HCT116 (cell line): Measurements from ENCODE around the gene HLCS. TPM values are rescaled to one million over a fixed set of nuclear protein-coding genes. Genes with fewer than 3 reads are reported as not detected.

ENCODE experiments used
- ATAC-seq: fragments of 200-7000 bp; cut with Tn5 transposase; 2 replicates; pipeline ENCODE4 v1.9.1; 2020; ENCODE audit warnings: mild to moderate bottlenecking, moderate library complexity
- BruUV-seq: library from RNA; stranded (reverse); fragments of 400-500 nt; replicated peaks from 2 replicates; lab custom pipeline; 2021; lab: Mats Ljungman, UMichigan
- CTCF ChIA-PET: fragments of 300-600 bp; sonication (Branson Sonifier 250); formaldehyde crosslinking; loops from one replicate; lab custom pipeline; 2021; ENCODE audit warnings: antibody characterized with exemption; lab: Charles Lee
- POLR2A ChIA-PET: fragments of 300-600, 350-600 bp; sonication (Branson Sonifier 250); formaldehyde crosslinking; loops from one replicate; lab custom pipeline; 2021; ENCODE audit warnings: antibody characterized with exemption; lab: Charles Lee
- RAD21 ChIA-PET, 2 experiments: fragments of 300-600 bp; sonication (Branson Sonifier 250); formaldehyde crosslinking; loops; one replicate each; lab custom pipeline; 2023; ENCODE audit warnings: low total read pairs in 2 of 2; ENCODE audit not compliant: uncharacterized antibody in 2 of 2, unreplicated experiment in 2 of 2, low non-redundant PET in 1 of 2; lab: Charles Lee
- DNase-seq: peaks from one replicate; pipeline ENCODE4 v3.0.0-alpha.2; 2010; ENCODE audit warnings: low read depth, low spot score
- H2AFZ ChIP-seq: fragments of 200-600 bp; shearing (Covaris generic), sonication (generic); 2 replicates; pipeline ENCODE4 v1.6.1; 2017; ENCODE audit warnings: low read depth, mixed run types, mixed read lengths, antibody characterized with exemption, low read length; ENCODE audit not compliant: poor library complexity, severe bottlenecking
- H3K27ac ChIP-seq: 2 replicates; pipeline ENCODE4 v1.5.1; 2012; ENCODE audit warnings: low read depth, low read length
- H3K27me3 ChIP-seq: fragments of 200-600 bp; sonication (generic); 2 replicates; pipeline ENCODE4 v1.6.1; 2016; ENCODE audit warnings: mixed run types, low read length, mixed read lengths; ENCODE audit not compliant: insufficient read depth
- H3K36me3 ChIP-seq, 2 experiments: fragments of 200-500 bp in 1 of 2; fragments of 200-600 bp in 1 of 2; sonication (Bioruptor generic) in 1 of 2; sonication (generic) in 1 of 2; 2 replicates each; pipeline versions ENCODE4 v1.5.1 to v1.6.1; 2014 to 2016; ENCODE audit warnings: low read length in 2 of 2, inconsistent platforms in 1 of 2, mixed read lengths in 1 of 2, mixed run types in 1 of 2; ENCODE audit not compliant: insufficient read depth in 2 of 2, control insufficient read depth in 1 of 2
- H3K4me1 ChIP-seq, 2 experiments: fragments of 200-600 bp in 1 of 2; sonication (generic) in 1 of 2; 2 replicates each; pipeline versions ENCODE4 v1.5.1 to v1.6.1; 2012 to 2017; ENCODE audit warnings: low read length in 2 of 2, inconsistent platforms in 1 of 2, mild to moderate bottlenecking in 1 of 2, mixed read lengths in 1 of 2, mixed run types in 1 of 2, moderate library complexity in 1 of 2; ENCODE audit not compliant: insufficient read depth in 2 of 2, control insufficient read depth in 1 of 2
- H3K4me2 ChIP-seq: fragments of 200-600 bp; sonication (generic); 2 replicates; pipeline ENCODE4 v1.6.1; 2017; ENCODE audit warnings: mixed run types, low read length, mixed read lengths
- H3K4me3 ChIP-seq, 2 experiments: fragments of 200-600 bp in 1 of 2; sonication (generic) in 1 of 2; replicated peaks in 1 of 2; 2 replicates each; pipeline ENCODE4 v1.5.1; 2011 to 2016; ENCODE audit warnings: low read length in 2 of 2, control low read depth in 1 of 2, low read depth in 1 of 2, mild to moderate bottlenecking in 1 of 2, mixed read lengths in 1 of 2, mixed run types in 1 of 2
- H3K79me2 ChIP-seq: fragments of 200-600 bp; sonication (generic); 2 replicates; pipeline ENCODE4 v1.6.1; 2017; ENCODE audit warnings: mild to moderate bottlenecking, mixed run types, low read length, moderate library complexity, mixed read lengths; ENCODE audit not compliant: insufficient read depth
- H3K9ac ChIP-seq: fragments of 200-600 bp; sonication (generic); 2 replicates; pipeline ENCODE4 v1.6.1; 2016; ENCODE audit warnings: low read length, mixed read lengths
- H3K9me2 ChIP-seq: fragments of 200-600 bp; sonication (generic), shearing (Covaris generic); 2 replicates; pipeline ENCODE4 v1.6.1; 2017; ENCODE audit warnings: mixed run types, mild to moderate bottlenecking, moderate library complexity; ENCODE audit not compliant: insufficient read depth
- H3K9me3 ChIP-seq, 2 experiments: fragments of 200-500 bp in 1 of 2; fragments of 200-600 bp in 1 of 2; sonication (Bioruptor generic) in 1 of 2; sonication (generic) in 1 of 2; 2 replicates each; pipeline ENCODE4 v1.6.1; 2014 to 2017; ENCODE audit warnings: low read length in 2 of 2, mixed read lengths in 2 of 2, inconsistent platforms in 1 of 2, low read depth in 1 of 2, mild to moderate bottlenecking in 1 of 2, mixed run types in 1 of 2, moderate library complexity in 1 of 2; ENCODE audit not compliant: control insufficient read depth in 1 of 2, insufficient read depth in 1 of 2
- H4K20me1 ChIP-seq: fragments of 200-600 bp; sonication (generic), shearing (Covaris generic); 2 replicates; pipeline ENCODE4 v1.6.1; 2017; ENCODE audit warnings: mixed run types, mild to moderate bottlenecking, moderate library complexity; ENCODE audit not compliant: insufficient read depth
- ATF3 ChIP-seq: IDR thresholded peaks from 2 replicates; pipeline ENCODE4 v1.6.1; 2012
- CEBPB ChIP-seq: IDR thresholded peaks from 2 replicates; pipeline ENCODE4 v1.6.1; 2012; ENCODE audit warnings: low read depth
- CTCF ChIP-seq, 3 experiments: fragments of 200-600 bp in 1 of 3; sonication (generic) in 1 of 3; IDR thresholded peaks in 2 of 3; conservative IDR thresholded peaks in 1 of 3; 2 replicates each; pipeline ENCODE4 v1.5.1; 2012 to 2017; ENCODE audit warnings: low read depth in 2 of 3, low read length in 2 of 3, antibody characterized with exemption in 1 of 3, borderline replicate concordance in 1 of 3, control low read depth in 1 of 3, mild to moderate bottlenecking in 1 of 3, mixed read lengths in 1 of 3, mixed run types in 1 of 3, moderate library complexity in 1 of 3; ENCODE audit not compliant: insufficient read depth in 1 of 3
- ELF1 ChIP-seq: IDR thresholded peaks from 2 replicates; pipeline ENCODE4 v1.6.1; 2012; ENCODE audit warnings: low read depth, borderline replicate concordance
- EZH2 ChIP-seq: fragments of 200-600 bp; sonication (generic); IDR thresholded peaks from 2 replicates; pipeline ENCODE4 v1.6.1; 2017; ENCODE audit warnings: antibody characterized with exemption, mixed run types
- FOSL1 ChIP-seq: IDR thresholded peaks from 2 replicates; pipeline ENCODE4 v1.6.1; 2012; ENCODE audit warnings: low read depth
- MAX ChIP-seq: IDR thresholded peaks from 2 replicates; pipeline ENCODE4 v1.6.1; 2012
- POLR2A ChIP-seq: IDR thresholded peaks from 2 replicates; pipeline ENCODE4 v1.7.0; 2011; ENCODE audit warnings: borderline replicate concordance; ENCODE audit not compliant: insufficient read depth, insufficient read length; ENCODE audit errors: extremely low read depth
- intact Hi-C: fragments of 100-400 bp; cut with micrococcal nuclease; formaldehyde crosslinking; loops from 2 replicates; pipeline ENCODE4 v1.10.0; 2022
- total RNA-seq: library from RNA; stranded (reverse); gene quantifications from one replicate; pipeline ENCODE4 v1.2.1, GENCODE V29; 2021; ENCODE audit not compliant: unreplicated experiment

HLCS gene
- total RNA-seq, 1 experiment from 2014 or later, result 18.5 TPM

GRCh38 chr21:36766511-36766910 is 200.0 kb downstream of the HLCS start:
- intact Hi-C loops, result no loop called here
- Histone ChIP-seq H3K4me2 (no peak overlapping the region), H4K20me1 (no peaks in the 10 kb centered on the region), H3K4me1 (no peaks in the 10 kb centered on the region), H3K4me3 (no peak overlapping the region), H3K9me3 (no peaks in the 10 kb centered on the region), H3K9me2 (no peaks in the 10 kb centered on the region), H2AFZ (no peak overlapping the region), H3K27ac (no peak overlapping the region), H3K9ac (no peak overlapping the region), H3K27me3 (no peaks in the 10 kb centered on the region), H3K36me3 (no peaks in the 10 kb centered on the region), H3K79me2 (no peaks in the 10 kb centered on the region)
- CTCF ChIA-PET, result no interaction called here
- no peak for TF ChIP-seq CTCF (IDR thresholded peaks at IDR 0.05 in 2 of 3, conservative IDR thresholded peaks at IDR 0.05 in 1 of 3; ENCODE audit: borderline replicate concordance in 1 of 3, insufficient read depth in 1 of 3, low read depth in 2 of 3, low read length in 2 of 3)
- TF ChIP-seq ELF1, result no peak
- no peak for TF ChIP-seq EZH2
- no peak for TF ChIP-seq MAX
- TF ChIP-seq CEBPB, result no peak
- TF ChIP-seq ATF3, result no peak
- no peak for TF ChIP-seq POLR2A
- BruUV-seq, result no TSS peak
- RAD21 ChIA-PET, result no interaction called here
- DNase-seq (no peak), ATAC-seq (no peak)
- POLR2A ChIA-PET, result no interaction called here

GRCh38 chr21:36765229-36765628 is 201.2 kb downstream of the HLCS start:
- H3K4me1 ChIP-seq, result no peaks in the 10 kb centered on the region
- no peaks in the 10 kb centered on the region for H3K9me3 ChIP-seq
- TF ChIP-seq FOSL1, result no peak
- TF ChIP-seq, all 23 proteins: peak for 0
- H3K9me2 ChIP-seq, result no peaks in the 10 kb centered on the region
- no peak overlapping the region for H3K4me3 ChIP-seq
- intact Hi-C loops, result no loop called here
- H3K4me2 ChIP-seq, result no peak overlapping the region
- no peaks in the 10 kb centered on the region for H3K27me3 ChIP-seq
- POLR2A ChIA-PET, result no interaction called here
- no TSS peak for BruUV-seq
- H4K20me1 ChIP-seq, result no peaks in the 10 kb centered on the region
- ATAC-seq, result no peak
- H3K79me2 ChIP-seq, result no peaks in the 10 kb centered on the region
- DNase-seq, result no peak
- RAD21 ChIA-PET, result no interaction called here
- no peak overlapping the region for H2AFZ ChIP-seq
- no peak overlapping the region for H3K9ac ChIP-seq
- CTCF ChIA-PET, result no interaction called here
- H3K36me3 ChIP-seq, result no peaks in the 10 kb centered on the region
- no peak overlapping the region for H3K27ac ChIP-seq
